Measurements from ENCODE around the gene TSPAN8. TPM values are rescaled to one million over a fixed set of nuclear protein-coding genes. Genes with fewer than 3 reads are reported as not detected.

Gene TSPAN8
- not detected for total RNA-seq

- Mint-ChIP-seq H3K4me3 (no peak within 1 kb of the TSS), H3K9me3 (peaks cover 11% of the 10 kb centered on the region), H3K27ac (no peak within 1 kb of the TSS), H3K36me3 (no peaks in the 10 kb centered on the region), H3K4me1 (ENCODE audit: low read depth in 2 of 2) (no peaks in the 10 kb centered on the region), H3K27me3 (no peaks in the 10 kb centered on the region)
- no peak for ATAC-seq
- no peak for DNase-seq (ENCODE audit: low spot score)
Observed at GRCh38 chr12:71157601-71158233, at the start of gene TSPAN8. Gene TSPAN8, minus strand, starts transcription at chr12:71157999. Its CDS starts 321 bp downstream, at chr12:71157678.

- Mint-ChIP-seq H3K27ac (no peak overlapping the region), H3K36me3 (no peaks in the 10 kb centered on the region), H3K9me3 (peaks cover 9% of the 10 kb centered on the region), H3K4me3 (no peak overlapping the region), H3K27me3 (no peaks in the 10 kb centered on the region), H3K4me1 (ENCODE audit: low read depth in 2 of 2) (no peaks in the 10 kb centered on the region)
- no peak for ATAC-seq
- DNase-seq (ENCODE audit: low spot score) = no peak
Observed at GRCh38 chr12:71201136-71201679, 43.4 kb upstream of the TSPAN8 start.

- no peak for DNase-seq (ENCODE audit: low spot score)
- Mint-ChIP-seq H3K27ac (no peak overlapping the region), H3K27me3 (no peaks in the 10 kb centered on the region), H3K9me3 (peaks cover 10% of the 10 kb centered on the region), H3K4me3 (no peak overlapping the region), H3K4me1 (ENCODE audit: low read depth in 2 of 2) (no peaks in the 10 kb centered on the region), H3K36me3 (no peaks in the 10 kb centered on the region)
- no peak for ATAC-seq
Observed at GRCh38 chr12:71200706-71201105, 42.9 kb upstream of the TSPAN8 start.

- no peaks in the 10 kb centered on the region for H3K36me3 Mint-ChIP-seq
Observed at GRCh38 chr12:71197460-71197859, 39.7 kb upstream of the TSPAN8 start.

GRCh38 chr12:71195338-71195896 is 37.6 kb upstream of the TSPAN8 start:
- Mint-ChIP-seq H3K4me1 (ENCODE audit: low read depth in 2 of 2) (no peaks in the 10 kb centered on the region), H3K4me3 (no peak overlapping the region), H3K27ac (no peak overlapping the region), H3K36me3 (no peaks in the 10 kb centered on the region), H3K9me3 (peaks cover 12% of the 10 kb centered on the region), H3K27me3 (no peaks in the 10 kb centered on the region)
- ATAC-seq = no peak
- DNase-seq (ENCODE audit: low spot score) = no peak

More at GRCh38 chr12:71197460-71197859, 39.7 kb upstream of the TSPAN8 start:
- ATAC-seq (no peak), DNase-seq (ENCODE audit: low spot score) (no peak)
- Mint-ChIP-seq H3K4me3 (no peak overlapping the region), H3K4me1 (ENCODE audit: low read depth in 2 of 2) (no peaks in the 10 kb centered on the region), H3K27me3 (no peaks in the 10 kb centered on the region), H3K9me3 (peaks cover 12% of the 10 kb centered on the region), H3K27ac (no peak overlapping the region)

- ATAC-seq (no peak), DNase-seq (ENCODE audit: low spot score) (no peak)
- Mint-ChIP-seq H3K4me1 (ENCODE audit: low read depth in 2 of 2) (no peaks in the 10 kb centered on the region), H3K27ac (no peak overlapping the region), H3K9me3 (peaks cover 15% of the 10 kb centered on the region), H3K4me3 (no peak overlapping the region), H3K27me3 (no peaks in the 10 kb centered on the region), H3K36me3 (no peaks in the 10 kb centered on the region)
Observed at GRCh38 chr12:71194657-71195056, 36.9 kb upstream of the TSPAN8 start.

GRCh38 chr12:71193041-71193440 is 35.2 kb upstream of the TSPAN8 start:
- Mint-ChIP-seq H3K9me3 (peaks cover 13% of the 10 kb centered on the region), H3K4me3 (no peak overlapping the region), H3K27me3 (no peaks in the 10 kb centered on the region), H3K27ac (no peak overlapping the region), H3K4me1 (ENCODE audit: low read depth in 2 of 2) (no peaks in the 10 kb centered on the region), H3K36me3 (no peaks in the 10 kb centered on the region)
- no peak for DNase-seq (ENCODE audit: low spot score)
- ATAC-seq = no peak

- no peaks in the 10 kb centered on the region for H3K4me1 Mint-ChIP-seq (ENCODE audit: low read depth in 2 of 2)
- H3K27me3 Mint-ChIP-seq = no peaks in the 10 kb centered on the region
- DNase-seq (ENCODE audit: low spot score) (no peak), ATAC-seq (no peak)
- no peaks in the 10 kb centered on the region for H3K36me3 Mint-ChIP-seq
- no peak overlapping the region for H3K27ac Mint-ChIP-seq
- no peak overlapping the region for H3K4me3 Mint-ChIP-seq
- H3K9me3 Mint-ChIP-seq = peaks cover 16% of the 10 kb centered on the region
Observed at GRCh38 chr12:71191509-71192196, 33.9 kb upstream of the TSPAN8 start.

GRCh38 chr12:71190822-71191221 is 33.0 kb upstream of the TSPAN8 start:
- H3K27ac Mint-ChIP-seq = no peak overlapping the region
- ATAC-seq (no peak), DNase-seq (ENCODE audit: low spot score) (no peak)
- H3K27me3 Mint-ChIP-seq = no peaks in the 10 kb centered on the region
- no peak overlapping the region for H3K4me3 Mint-ChIP-seq
- H3K4me1 Mint-ChIP-seq (ENCODE audit: low read depth in 2 of 2) = no peaks in the 10 kb centered on the region
- no peaks in the 10 kb centered on the region for H3K36me3 Mint-ChIP-seq
- peaks cover 16% of the 10 kb centered on the region for H3K9me3 Mint-ChIP-seq

- no peaks in the 10 kb centered on the region for H3K36me3 Mint-ChIP-seq
- H3K9me3 Mint-ChIP-seq = peaks cover 19% of the 10 kb centered on the region
- DNase-seq (ENCODE audit: low spot score) = no peak
Observed at GRCh38 chr12:71187379-71187778, 29.6 kb upstream of the TSPAN8 start.

GRCh38 chr12:71186571-71187288 is 28.9 kb upstream of the TSPAN8 start:
- H3K4me3 Mint-ChIP-seq = no peak overlapping the region
- ATAC-seq = no peak

More at GRCh38 chr12:71187379-71187778, 29.6 kb upstream of the TSPAN8 start:
- H3K4me3 Mint-ChIP-seq = no peak overlapping the region
- ATAC-seq = no peak
- H3K27me3 Mint-ChIP-seq = no peaks in the 10 kb centered on the region
- H3K27ac Mint-ChIP-seq = no peak overlapping the region
- H3K4me1 Mint-ChIP-seq (ENCODE audit: low read depth in 2 of 2) = no peaks in the 10 kb centered on the region

GRCh38 chr12:71183846-71184245 is 26.0 kb upstream of the TSPAN8 start:
- ATAC-seq (no peak), DNase-seq (ENCODE audit: low spot score) (no peak)
- no peaks in the 10 kb centered on the region for H3K36me3 Mint-ChIP-seq
- no peak overlapping the region for H3K27ac Mint-ChIP-seq
- H3K27me3 Mint-ChIP-seq = no peaks in the 10 kb centered on the region
- H3K9me3 Mint-ChIP-seq = peaks cover 17% of the 10 kb centered on the region
- H3K4me1 Mint-ChIP-seq (ENCODE audit: low read depth in 2 of 2) = no peaks in the 10 kb centered on the region
- H3K4me3 Mint-ChIP-seq = no peak overlapping the region

More at GRCh38 chr12:71186571-71187288, 28.9 kb upstream of the TSPAN8 start:
- DNase-seq (ENCODE audit: low spot score) = no peak
- Mint-ChIP-seq H3K27ac (no peak overlapping the region), H3K4me1 (ENCODE audit: low read depth in 2 of 2) (no peaks in the 10 kb centered on the region), H3K27me3 (no peaks in the 10 kb centered on the region), H3K36me3 (no peaks in the 10 kb centered on the region), H3K9me3 (peaks cover 20% of the 10 kb centered on the region)

GRCh38 chr12:71183018-71183417 is 25.2 kb upstream of the TSPAN8 start:
- Mint-ChIP-seq H3K4me1 (ENCODE audit: low read depth in 2 of 2) (no peaks in the 10 kb centered on the region), H3K27ac (no peak overlapping the region), H3K4me3 (no peak overlapping the region), H3K27me3 (no peaks in the 10 kb centered on the region), H3K9me3 (peaks cover 14% of the 10 kb centered on the region), H3K36me3 (no peaks in the 10 kb centered on the region)
- ATAC-seq (no peak), DNase-seq (ENCODE audit: low spot score) (no peak)

GRCh38 chr12:71178162-71178561 is 20.4 kb upstream of the TSPAN8 start:
- Mint-ChIP-seq H3K4me3 (no peak overlapping the region), H3K9me3 (peaks cover 15% of the 10 kb centered on the region), H3K27me3 (no peaks in the 10 kb centered on the region), H3K36me3 (no peaks in the 10 kb centered on the region), H3K4me1 (ENCODE audit: low read depth in 2 of 2) (no peaks in the 10 kb centered on the region), H3K27ac (no peak overlapping the region)
- ATAC-seq (no peak), DNase-seq (ENCODE audit: low spot score) (no peak)

Measured in natural killer cell treated with Interleukin-12 subunit alpha and Interleukin-12 subunit beta and Interleukin-15 and Interleukin-18, amount 100 ng/mL, for 72 hours (primary cell).